Inferior parietal cortex (tissue), 1 donor: ENCODE results near the gene STH.

Source experiments
- DNase-seq: peaks from one replicate; pipeline ENCODE4 v3.0.0-alpha.2; 2016; ENCODE audit errors: extremely low spot score

Gene STH

GRCh38 chr17:46046957-46047356, 47.9 kb downstream of the STH start:
- no peak for DNase-seq

GRCh38 chr17:46047398-46047797, 48.3 kb downstream of the STH start:
- no peak for DNase-seq

GRCh38 chr17:46047856-46048255, 48.8 kb downstream of the STH start:
- DNase-seq: no peak
